Hepatic stellate cell (primary cell): ENCODE measurements around the gene APOBEC2.

Source experiments
- DNase-seq: peaks from one replicate; pipeline ENCODE4 v3.0.0; 2011; ENCODE audit warnings: low spot score

APOBEC2 gene

DNA sequence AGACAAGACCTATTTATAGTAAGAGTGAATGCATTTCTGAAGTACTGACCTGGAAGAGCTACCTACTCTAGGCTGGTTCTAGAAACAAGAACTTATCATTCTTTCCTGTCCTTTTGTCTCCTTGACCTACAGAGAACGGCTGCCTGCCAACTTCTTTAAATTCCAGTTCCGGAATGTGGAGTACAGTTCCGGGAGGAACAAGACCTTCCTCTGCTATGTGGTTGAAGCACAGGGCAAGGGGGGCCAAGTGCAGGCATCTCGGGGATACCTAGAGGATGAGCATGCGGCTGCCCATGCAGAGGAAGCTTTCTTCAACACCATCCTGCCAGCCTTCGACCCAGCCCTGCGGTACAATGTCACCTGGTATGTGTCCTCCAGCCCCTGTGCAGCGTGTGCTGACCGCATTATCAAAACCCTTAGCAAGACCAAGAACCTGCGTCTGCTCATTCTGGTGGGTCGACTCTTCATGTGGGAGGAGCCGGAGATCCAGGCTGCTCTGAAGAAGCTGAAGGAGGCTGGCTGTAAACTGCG, 8.3 kb downstream of the APOBEC2 start:
- no peak for DNase-seq

DNA sequence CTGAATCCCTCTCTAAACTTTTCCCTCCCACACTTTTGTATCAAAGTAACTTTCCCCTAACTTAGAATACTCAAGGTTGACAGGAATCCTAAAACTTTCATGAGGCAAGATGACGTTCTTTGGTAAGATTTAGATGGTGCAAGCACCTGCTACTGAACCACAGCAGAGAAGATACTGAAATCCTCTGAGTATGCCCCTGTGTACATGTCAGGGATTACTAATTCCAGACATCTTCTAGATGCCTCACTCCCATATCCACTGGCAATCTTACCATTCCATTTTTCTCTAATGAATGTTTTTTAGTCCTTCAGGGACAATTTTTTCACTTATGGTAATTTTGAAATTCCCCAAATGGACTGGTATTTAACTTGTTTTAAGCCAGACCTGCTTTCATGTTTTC, 9.1 kb downstream of the APOBEC2 start:
- DNase-seq = no peak

DNA sequence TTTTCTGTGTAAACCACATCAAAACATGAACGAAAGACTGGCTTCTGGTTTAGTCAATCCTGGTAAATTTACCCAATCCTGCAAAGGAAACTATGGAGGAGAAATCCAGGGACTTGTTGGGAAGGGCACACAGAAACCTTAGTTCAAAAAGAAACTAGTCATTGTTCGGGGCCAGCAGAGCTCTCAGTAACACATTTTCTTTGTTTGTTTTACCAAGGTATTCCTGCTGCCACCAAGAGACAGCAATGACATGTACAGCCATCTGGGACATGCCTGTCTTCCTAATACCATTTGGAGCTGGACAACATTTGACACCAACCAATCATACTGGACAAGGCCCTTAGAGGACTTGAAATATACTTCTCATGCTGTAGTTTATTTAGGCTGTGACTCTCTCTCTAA, 10.9 kb downstream of the APOBEC2 start:
- no peak for DNase-seq

DNA sequence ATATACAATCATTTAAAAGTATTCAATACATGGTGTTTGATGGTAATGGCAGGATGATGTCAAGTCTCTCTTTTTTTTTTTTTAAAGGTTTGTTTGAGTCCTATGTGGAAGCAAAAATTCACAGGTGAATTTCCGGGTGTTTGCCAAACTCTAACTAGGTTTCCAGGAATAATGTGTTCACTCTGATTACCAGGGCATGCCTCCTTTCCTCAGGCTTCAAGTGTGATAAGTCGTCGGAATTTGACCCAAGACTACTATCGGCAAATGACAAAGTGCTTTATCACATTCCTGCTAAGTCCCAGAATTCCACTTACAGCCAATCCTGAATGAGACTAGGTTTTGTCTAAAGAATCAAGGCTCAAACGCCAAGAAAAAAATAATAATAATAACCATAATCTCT, 11.8 kb downstream of the APOBEC2 start:
- no peak for DNase-seq

DNA sequence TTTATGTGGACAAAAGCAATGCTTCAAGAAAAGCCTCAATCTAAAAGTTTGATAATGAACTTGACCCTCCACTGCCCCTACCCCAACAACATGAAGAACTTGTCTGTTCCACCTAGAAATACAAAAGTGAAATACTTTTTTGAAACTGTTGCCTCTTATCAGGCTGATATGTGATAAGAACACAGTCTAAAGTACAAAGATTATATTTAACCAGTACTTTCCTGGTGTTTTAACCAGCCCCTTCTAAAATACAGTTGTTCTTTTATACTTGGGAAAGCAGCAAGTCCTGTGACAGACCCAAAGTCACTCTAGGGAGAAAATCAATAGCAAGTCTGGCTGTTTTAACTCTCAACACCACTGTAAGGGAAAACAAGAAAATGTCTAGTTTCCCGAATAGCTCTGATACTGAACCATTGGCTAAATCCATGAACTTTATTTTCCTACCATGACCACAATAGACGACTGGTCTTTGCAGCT, 12.6 kb downstream of the APOBEC2 start:
- DNase-seq = no peak

DNA sequence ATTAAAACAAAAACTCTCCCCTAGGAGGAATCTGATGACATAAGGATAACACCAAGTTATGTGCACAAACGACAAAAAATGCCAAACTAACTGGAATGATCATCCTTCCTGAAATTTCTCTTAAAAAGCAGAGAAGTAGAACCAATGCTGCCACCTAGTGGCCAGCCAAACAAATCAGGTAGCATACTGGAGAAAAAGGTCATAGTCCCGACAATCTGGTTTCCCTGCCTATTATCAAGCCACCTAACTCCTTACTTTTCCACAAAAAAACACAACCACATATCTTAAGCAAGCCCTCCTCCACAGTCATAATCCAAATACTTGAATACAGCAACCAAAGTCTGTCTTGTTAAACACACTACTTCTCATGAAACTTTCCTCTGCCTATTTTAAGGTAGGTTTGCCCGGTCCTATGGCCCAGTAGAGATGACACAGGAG, 13.9 kb downstream of the APOBEC2 start:
- peak; percentile 34 for DNase-seq

DNA sequence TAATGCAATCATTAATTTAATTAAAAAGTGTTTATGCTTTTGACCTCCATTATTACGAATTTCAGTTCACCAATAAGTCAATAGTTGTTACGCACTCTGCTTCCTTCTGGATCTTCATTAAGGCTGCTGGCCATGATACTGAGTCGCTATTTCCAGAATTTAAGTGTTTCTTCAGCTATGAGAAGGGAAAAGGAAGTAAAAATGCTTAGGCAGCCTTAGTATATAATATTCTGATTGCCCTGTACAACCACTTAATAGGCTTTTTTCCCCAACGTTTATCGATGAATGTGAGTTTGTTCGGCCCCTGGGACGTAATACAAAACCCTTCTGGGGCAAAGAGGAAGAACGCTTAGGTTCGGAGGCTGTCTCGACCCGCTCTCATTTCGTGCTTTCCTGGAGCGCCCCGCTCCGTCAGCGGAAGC, 18.5 kb downstream of the APOBEC2 start:
- no peak for DNase-seq

DNA sequence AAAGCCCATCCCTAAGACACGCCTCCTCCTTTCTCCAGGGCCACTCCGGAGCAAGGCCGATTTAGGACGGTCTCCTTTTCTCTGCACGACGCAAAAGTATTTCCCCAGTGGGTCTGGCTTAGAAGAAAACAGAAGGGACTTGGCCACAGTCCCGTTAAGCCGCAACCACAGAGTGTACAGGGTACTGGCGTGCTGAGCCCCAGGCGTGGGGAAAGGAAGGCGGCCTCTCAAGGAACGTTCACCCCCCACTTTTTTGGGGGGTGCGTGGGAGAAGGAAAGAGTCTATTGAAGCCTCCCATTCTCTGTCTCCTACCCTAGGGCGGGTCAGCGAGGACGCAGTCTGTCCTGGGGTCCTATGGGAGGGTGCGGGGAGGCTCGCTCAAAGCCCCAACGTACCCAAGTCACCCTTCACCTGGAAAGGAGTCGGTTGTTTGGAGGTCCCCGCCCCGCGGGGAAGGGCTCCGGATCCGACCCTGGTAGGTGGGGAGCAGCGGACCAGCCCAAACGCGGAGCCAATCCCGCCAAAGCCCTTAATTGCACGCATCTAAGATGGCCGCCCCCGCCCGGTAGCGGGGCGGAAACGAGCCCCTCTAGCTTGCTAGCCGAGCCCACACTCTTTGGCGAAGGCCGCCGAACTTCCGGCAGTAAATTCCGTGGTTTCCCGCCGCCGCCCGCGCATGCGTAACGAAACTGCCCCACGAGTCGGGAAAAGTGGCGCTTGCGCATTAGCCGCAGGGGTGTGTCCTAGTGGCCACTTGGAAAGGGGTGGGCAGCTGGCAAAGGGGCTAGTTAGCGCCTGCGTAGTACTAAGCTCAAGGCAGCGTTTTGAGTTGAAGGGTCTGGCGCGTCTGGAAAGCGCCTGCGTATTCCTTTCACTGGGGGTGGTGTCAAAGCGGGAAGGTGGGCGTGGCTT, 19.2 kb downstream of the APOBEC2 start, which contains the start of gene OARD1:
TSS of gene OARD1 (minus strand) at position 434 of the 913 bp plus-strand sequence. CDS start 722 bp downstream, outside the sequence.
- DNase-seq = peak; percentile 98

DNA sequence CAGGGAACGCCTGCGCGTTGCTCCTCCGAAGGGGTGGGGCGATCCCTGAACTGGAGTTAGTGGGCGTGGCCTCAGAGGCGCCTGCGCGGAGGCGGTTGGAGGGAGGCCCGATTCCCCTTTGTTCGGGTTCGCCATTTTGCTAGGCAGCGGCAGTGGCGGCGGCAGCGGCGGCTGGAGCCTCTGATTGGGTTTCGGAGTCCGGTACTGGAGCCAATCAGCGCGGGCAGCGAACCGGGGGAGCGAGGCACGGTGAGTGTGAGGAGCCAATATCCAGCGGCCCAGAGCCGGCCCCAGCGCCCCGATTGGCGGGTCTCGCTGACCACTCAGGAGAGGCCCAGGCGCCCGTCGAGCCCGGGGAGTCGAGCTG, 19.8 kb downstream of the APOBEC2 start, which contains the start of gene NFYA:
TSS of gene NFYA (plus strand) at position 139 of the 367 bp plus-strand sequence. CDS start 6,116 bp downstream, outside the sequence.
- peak; percentile 98 for DNase-seq

DNA sequence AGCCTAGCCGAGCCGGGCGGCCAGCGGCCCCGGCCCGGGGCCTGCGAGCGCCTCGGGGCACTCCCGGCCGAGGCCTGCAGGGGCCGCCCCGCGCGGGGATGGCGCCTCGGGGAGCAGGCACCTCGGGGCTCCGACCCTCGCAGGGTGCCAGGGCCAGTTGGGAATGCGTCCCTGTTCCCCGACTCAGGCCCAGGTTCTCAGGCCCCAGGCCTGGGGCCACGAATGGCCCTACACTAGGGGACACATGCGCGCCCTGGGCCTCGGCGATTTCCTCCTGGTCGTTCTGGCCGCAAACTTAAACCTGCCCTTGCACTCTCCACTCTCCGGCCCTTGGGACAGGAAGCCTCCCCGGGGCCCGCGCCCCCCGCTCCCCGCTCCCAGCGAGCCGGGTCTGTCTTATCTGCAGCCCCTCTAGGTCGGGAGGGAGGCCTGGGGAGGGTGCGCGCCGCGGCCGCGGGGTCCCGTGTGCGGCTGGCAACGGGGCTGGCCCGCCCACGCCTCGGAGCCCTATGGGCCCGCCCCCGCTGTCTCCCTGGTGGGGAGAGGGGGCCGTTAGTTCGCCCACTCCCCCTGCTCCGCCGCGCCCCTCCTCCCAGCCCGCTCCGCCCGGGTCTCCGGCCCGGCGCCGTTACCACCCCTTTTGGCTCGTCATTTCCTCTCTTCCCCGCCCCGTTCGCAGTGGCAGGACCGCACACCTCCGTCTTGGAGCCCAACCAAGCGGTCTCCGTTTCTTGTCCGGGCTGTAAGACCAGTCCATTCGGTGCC, 20.4 kb downstream of the APOBEC2 start:
- DNase-seq = peak; percentile 67

DNA sequence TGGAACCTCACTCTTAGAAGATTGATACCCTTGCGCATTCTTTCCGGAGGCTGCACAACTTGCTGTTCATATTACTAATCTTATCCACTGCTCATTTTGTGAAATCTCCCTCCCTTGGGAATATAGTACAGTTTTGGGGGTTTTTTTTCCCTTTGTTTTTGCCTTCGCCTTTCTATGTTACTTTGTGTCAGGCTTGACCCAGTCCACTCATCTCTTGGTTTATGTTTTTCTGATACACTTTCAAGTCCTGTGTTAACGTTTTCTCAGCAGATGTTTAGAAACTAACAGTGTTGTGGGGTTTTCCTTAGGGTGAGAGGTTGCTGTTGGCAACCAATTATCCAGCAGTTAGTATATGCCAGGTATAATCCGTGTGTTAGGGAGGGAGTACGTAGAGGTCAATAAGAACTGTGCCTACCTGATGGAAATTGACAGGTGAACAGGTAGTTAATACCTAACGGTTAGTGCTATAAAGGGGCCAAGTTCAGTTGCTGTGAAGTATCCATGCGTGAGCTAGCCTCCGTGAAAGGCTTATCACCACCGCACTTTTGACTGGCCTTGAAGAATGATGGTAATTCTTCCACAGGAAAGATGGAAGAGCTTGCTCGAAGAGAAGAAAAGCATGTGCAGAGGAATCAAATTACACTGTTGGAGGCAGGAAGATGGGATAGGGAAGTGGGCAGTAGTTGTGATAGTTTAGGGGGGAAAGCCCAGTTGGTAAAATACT, 21.1 kb downstream of the APOBEC2 start:
- no peak for DNase-seq

DNA sequence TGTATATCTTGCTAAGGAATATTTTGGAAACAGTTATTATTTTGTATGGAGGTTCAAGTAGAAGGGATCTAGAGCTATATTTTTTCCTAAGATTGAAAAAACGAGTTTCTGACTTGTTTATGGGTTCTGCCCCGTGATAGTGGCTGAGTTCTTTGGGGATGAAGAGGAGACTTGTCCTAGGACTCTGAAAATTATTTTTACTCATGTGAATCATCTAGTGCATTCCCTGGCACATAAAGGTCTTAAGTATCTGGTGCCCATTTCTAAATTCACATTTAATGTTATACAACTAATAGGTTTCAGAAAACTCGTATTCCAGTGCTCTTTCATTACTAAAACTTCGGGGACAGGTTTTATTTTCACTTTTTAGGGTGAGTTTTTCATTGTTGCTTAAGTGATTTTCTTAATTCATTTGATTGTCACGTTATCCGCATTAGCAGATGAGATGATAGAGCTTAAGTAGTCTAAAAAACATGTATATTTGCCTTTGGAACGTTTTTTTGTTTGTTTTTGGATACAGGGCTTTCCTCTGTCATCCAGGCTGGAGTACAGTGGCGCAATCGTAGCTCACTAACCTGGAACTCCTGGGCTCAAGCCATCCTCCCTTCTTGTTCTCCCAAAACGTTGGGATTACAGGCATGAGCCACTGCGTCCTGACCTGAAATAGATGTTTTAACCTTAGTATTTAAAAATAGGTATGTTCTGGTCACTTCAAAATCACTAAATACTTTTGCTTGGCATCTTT, 21.9 kb downstream of the APOBEC2 start:
- no peak for DNase-seq

DNA sequence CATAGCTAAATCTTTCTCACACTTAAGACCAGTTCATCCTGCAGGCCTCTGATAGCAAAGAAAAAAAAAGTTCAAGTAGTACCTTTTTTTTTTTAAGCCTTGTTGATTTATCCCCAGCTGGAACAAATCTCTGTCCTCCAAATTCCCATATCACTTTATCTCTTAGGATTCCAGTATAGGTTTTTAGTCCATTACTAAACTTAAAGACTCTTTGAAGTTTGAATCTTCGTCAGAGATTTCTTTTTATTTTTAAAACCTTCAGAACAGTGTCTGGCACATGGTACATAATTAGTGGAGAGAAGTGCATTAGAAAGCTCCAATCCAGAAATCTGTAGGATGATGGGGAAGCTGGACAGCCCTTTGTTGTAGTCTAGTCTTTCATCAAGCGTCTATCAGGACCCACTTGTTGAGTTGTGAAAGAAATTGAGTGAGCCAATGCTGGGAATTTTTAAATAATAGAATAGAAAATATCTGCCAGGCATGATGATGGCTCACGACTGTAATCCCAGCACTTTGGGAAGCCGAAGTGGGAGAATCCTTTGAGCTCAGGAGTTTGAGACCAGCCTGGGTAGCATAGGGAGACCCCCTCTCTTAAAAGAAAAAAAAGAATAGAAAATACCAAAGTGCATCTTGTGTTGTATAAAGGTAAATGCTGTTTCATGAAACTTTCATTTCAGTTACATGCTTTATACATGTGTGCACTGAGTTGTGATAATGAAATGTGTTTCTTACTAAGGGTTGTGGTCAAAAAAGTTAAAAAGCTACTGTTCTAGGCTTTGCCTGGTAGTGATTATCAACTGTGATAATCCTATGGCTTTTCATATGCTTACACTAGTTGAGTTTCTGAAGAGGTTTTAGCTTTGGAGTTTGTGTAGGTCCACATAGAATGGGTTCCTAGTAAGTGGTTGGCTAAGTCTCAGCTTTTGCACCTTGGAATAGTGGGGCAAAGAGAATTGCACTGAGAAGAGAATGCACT, 22.9 kb downstream of the APOBEC2 start:
- no peak for DNase-seq

DNA sequence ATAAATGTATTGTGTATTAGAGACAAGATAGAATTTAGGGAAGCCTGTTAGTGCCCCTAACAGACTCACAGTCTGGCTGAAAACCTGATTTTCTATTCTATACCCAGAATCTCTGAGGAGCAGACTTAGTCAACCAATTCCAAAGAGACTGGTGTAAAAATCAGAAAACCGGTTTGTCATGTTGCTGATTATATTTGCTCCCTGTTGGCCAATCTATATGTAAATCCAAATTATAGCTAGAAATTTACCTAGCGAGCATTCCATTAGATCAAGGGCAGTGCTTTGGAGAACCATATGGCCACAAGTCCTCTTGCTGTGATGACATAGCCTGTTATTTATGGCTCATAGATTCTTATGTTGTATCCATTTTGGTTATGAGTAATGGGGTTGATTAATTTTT, 24.5 kb downstream of the APOBEC2 start:
- DNase-seq = no peak

DNA sequence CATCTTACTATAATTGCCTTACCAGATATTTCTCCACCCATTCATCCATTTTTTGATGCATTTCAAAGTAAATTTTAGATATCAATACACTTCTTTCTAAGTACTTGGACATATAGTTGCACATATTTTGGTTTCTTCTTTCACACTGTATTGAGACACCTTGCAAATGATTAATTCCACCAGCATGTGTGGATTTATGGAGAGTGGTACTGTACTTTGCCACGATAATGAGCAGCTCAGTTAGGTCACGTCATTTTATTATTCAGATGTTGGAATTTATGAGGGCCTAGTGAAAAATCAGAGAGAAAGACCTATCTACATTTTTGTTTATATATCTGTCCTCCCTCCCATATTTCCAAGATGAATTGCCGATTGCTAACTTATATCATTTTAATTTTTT, 25.1 kb downstream of the APOBEC2 start:
- DNase-seq = no peak

DNA sequence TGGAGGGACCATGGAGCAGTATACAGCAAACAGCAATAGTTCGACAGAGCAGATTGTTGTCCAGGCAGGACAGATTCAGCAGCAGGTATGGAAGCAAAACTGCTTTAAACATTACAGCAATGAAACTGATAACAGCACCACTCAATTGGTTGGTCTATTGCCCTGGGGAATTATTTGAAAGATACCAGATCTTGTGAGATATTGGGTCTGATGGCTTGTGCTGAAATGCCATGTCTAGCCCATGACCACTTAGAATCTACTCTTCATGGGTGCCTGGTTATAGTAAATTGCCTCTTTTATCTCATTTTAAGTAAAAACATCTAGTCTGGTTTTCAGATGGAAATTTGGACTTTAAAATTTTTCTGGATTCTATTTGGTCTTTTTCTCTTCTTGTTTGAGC, 26.1 kb downstream of the APOBEC2 start:
- no peak for DNase-seq

DNA sequence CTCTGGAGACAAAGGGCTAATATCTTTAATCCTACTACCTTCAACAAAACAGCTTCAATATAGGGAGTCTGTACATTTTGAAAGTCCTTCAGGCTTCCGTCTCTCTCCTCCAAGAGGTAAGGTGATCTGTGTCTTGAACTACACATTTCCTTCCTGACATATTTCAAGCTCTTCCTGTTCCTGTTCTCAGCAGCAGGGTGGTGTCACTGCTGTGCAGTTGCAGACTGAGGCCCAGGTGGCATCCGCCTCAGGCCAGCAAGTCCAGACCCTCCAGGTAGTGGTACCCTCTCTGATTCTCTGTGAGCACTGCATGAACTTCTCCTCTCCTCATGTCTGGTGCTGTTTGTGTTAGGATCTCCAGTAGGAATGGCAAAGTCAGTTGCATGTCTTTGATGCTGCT, 27.6 kb downstream of the APOBEC2 start:
- DNase-seq = no peak

DNA sequence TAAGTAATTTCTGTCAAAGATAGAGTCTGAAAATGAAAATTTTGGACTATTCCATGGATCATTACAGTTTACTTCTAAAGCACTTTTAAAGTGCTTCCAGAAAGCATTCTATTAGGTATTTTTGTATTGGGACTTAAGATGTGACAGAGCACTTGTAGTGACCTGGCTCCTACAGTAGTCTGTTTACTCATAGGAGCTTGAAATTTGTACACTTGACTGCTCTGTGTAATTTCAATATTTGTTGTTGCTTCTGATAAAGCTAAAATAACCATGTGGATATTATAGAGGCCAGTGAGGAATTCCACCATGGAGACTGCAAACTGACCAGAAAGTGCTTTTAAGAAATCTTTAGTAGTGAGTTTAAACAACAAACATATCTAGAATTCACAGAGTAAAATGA, 30.1 kb downstream of the APOBEC2 start:
- DNase-seq = no peak

DNA sequence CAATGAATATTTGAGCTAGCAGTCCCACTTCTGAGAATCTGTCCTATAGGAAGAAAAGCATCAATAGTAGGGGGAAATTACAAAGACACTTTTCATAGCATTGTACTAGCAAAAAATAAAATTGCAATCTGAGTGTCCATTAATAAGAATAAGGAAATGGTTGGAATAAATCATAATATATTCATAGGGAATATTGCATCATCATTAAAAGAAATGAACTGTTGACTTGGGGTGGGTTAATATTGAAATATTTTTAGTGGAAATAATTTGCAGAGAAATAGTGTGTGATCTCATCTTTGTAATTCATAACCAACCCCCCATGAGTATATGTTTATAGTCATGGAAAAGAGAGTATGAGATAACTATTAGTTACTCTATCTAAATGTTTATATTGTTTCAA, 32.2 kb downstream of the APOBEC2 start:
- DNase-seq = no peak

DNA sequence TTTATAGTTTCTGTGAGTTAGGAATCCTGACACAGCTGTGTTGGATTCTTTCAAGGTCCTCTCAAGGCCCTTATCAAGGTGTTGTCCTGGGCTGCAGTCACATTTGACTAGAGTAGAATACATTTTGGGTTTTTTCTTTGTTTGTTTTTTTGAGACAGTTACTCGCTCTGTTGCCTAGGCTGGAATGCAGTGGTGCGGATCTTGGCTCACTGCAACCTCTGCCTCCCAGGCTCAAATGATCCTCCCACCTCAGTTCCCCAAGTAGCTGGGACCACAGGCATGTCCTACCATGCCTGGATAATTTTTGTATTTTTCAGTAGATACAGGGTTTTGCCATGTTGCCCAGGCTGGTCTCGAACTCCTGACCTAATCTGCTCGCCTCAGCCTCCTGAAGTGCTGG, 35.4 kb downstream of the APOBEC2 start:
- DNase-seq = no peak
